Endothelial cell of umbilical vein (primary cell): ENCODE results near the gene SETD2.

Source experiments
- EZH2 ChIP-seq: IDR thresholded peaks from 2 replicates; pipeline ENCODE4 v1.6.1; 2012; ENCODE audit warnings: borderline replicate concordance, low read depth, mild to moderate bottlenecking, moderate library complexity, low read length, inconsistent platforms; ENCODE audit not compliant: severe bottlenecking
- FOS ChIP-seq: IDR thresholded peaks from 2 replicates; pipeline ENCODE4 v1.6.1; 2011; ENCODE audit warnings: mild to moderate bottlenecking, low read length, moderate library complexity, borderline replicate concordance; ENCODE audit not compliant: insufficient read depth
- JUN ChIP-seq: IDR thresholded peaks from 2 replicates; pipeline ENCODE4 v1.6.1; 2011; ENCODE audit warnings: borderline replicate concordance, low read depth; ENCODE audit not compliant: insufficient read length, insufficient read depth
- POLR2A ChIP-seq: IDR thresholded peaks from 2 replicates; pipeline ENCODE4 v1.6.1; 2012; ENCODE audit warnings: low read depth, mild to moderate bottlenecking, control low read depth, low read length
- POLR2AphosphoS5 ChIP-seq: IDR thresholded peaks from 2 replicates; pipeline ENCODE4 v1.6.1; 2012; ENCODE audit warnings: low read depth, mild to moderate bottlenecking, control low read depth, low read length, moderate library complexity; ENCODE audit not compliant: insufficient read depth
- TF ChIP-seq, protein P1 (sequence below), 2 donors: IDR thresholded peaks; 1 replicate in 1 of 2; 2 replicates in 1 of 2; pipeline ENCODE4 v1.5.1; 2011; ENCODE audit warnings: low read length in 2 of 2, mild to moderate bottlenecking in 2 of 2, moderate library complexity in 2 of 2, control low read depth in 1 of 2, inconsistent platforms in 1 of 2, low read depth in 1 of 2; ENCODE audit not compliant: insufficient read depth in 1 of 2; ENCODE audit errors: extremely low read depth in 1 of 2
- TF ChIP-seq, protein P2 (sequence below): IDR thresholded peaks from 2 replicates; pipeline ENCODE4 v1.6.1; 2011; ENCODE audit not compliant: insufficient read depth, insufficient read length

DNA sequence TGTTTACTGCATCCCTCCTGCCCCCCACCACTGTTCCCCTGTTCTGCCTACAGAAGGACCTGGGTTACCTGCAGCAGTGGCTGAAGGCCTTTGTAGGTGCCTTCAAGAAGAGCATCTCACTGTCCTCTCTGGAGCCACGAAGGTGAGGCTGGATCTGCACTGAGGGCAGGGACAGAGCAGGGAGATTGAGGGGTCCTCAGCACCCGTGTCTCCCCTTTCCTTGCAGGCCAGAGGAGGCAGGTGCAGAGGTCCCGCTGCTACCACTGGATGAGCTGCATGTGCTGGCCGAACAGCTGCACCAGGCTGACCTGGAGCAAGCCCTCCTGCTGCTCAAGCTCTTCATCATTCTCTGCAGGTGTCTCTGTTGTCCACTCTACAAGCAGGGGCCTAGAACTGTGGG, 175.3 kb downstream of the SETD2 start:
- TF ChIP-seq, protein P1, sequence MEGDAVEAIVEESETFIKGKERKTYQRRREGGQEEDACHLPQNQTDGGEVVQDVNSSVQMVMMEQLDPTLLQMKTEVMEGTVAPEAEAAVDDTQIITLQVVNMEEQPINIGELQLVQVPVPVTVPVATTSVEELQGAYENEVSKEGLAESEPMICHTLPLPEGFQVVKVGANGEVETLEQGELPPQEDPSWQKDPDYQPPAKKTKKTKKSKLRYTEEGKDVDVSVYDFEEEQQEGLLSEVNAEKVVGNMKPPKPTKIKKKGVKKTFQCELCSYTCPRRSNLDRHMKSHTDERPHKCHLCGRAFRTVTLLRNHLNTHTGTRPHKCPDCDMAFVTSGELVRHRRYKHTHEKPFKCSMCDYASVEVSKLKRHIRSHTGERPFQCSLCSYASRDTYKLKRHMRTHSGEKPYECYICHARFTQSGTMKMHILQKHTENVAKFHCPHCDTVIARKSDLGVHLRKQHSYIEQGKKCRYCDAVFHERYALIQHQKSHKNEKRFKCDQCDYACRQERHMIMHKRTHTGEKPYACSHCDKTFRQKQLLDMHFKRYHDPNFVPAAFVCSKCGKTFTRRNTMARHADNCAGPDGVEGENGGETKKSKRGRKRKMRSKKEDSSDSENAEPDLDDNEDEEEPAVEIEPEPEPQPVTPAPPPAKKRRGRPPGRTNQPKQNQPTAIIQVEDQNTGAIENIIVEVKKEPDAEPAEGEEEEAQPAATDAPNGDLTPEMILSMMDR (IDR thresholded peaks at IDR 0.05; ENCODE audit: extremely low read depth in 1 of 2, insufficient read depth in 1 of 2, low read depth in 1 of 2, low read length in 2 of 2): no peak
- TF ChIP-seq EZH2 (no peak), JUN (no peak), POLR2AphosphoS5 (no peak), POLR2A (no peak), FOS (no peak)
- TF ChIP-seq, protein P2, sequence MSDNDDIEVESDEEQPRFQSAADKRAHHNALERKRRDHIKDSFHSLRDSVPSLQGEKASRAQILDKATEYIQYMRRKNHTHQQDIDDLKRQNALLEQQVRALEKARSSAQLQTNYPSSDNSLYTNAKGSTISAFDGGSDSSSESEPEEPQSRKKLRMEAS: no peak
